ENCODE measurements around the gene DLX3.

GRCh38 chr17:50020841-50021599 lies 26.0 kb upstream of the DLX3 start:
- TF ChIP-seq CTCF (conservative IDR thresholded peaks at IDR 0.05) (no peak), EZH2 (IDR thresholded peaks at IDR 0.05; ENCODE audit: low read depth) (no peak)

Data from PC-9 (cell line).